Breast epithelium (tissue), 3 donors: ENCODE measurements around the gene DGKI.

ENCODE experiments used
- POLR2AphosphoS5 ChIP-seq, 3 donors: sonication (generic); formaldehyde crosslinking; IDR thresholded peaks; one replicate each; pipeline ENCODE4 v1.6.1; 2017; ENCODE audit warnings: antibody characterized with exemption in 3 of 3
- TF ChIP-seq, protein P1 (sequence below), 3 donors: fragments of 450-650 bp; IDR thresholded peaks; one replicate each; pipeline ENCODE4 v1.5.1; 2016 to 2017; ENCODE audit warnings: antibody characterized with exemption in 3 of 3, mild to moderate bottlenecking in 3 of 3, moderate library complexity in 3 of 3

DNA sequence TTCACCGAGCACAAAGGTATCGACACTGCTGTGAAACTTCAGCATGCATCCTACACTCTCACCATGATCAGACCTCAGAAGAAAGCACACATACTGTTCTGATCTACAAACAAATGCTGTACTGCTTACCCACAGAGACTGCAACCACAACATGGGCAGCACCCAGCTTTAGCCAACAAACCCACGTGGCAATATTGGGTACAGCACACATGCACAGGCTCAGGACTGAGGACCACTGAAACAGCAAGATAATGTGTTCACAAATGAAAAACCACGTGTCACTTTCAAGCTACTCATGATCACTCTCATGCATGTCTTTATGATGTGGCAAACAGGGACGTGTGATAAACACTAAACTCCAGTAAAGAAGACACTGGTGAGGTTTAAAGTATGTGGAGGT lies 383.9 kb downstream of the DGKI start:
- TF ChIP-seq, protein P1, sequence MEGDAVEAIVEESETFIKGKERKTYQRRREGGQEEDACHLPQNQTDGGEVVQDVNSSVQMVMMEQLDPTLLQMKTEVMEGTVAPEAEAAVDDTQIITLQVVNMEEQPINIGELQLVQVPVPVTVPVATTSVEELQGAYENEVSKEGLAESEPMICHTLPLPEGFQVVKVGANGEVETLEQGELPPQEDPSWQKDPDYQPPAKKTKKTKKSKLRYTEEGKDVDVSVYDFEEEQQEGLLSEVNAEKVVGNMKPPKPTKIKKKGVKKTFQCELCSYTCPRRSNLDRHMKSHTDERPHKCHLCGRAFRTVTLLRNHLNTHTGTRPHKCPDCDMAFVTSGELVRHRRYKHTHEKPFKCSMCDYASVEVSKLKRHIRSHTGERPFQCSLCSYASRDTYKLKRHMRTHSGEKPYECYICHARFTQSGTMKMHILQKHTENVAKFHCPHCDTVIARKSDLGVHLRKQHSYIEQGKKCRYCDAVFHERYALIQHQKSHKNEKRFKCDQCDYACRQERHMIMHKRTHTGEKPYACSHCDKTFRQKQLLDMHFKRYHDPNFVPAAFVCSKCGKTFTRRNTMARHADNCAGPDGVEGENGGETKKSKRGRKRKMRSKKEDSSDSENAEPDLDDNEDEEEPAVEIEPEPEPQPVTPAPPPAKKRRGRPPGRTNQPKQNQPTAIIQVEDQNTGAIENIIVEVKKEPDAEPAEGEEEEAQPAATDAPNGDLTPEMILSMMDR (IDR thresholded peaks at IDR 0.05) = no peak
- TF ChIP-seq POLR2AphosphoS5 (IDR thresholded peaks at IDR 0.05) = no peak
